AG04450 (cell line): Measurements from ENCODE around the gene CAND1. TPM values are rescaled to one million over a fixed set of nuclear protein-coding genes. Genes with fewer than 3 reads are reported as not detected.

ENCODE experiments used
- CTCF ChIA-PET: fragments of 300-600, 350-600 bp; formaldehyde crosslinking; extraction: SDS; loops from one replicate; lab custom pipeline; 2022; ENCODE audit warnings: antibody characterized with exemption, inconsistent platforms; lab: Charles Lee
- POLR2A ChIA-PET: fragments of 350-600 bp; formaldehyde crosslinking; extraction: SDS; loops from one replicate; lab custom pipeline; 2021; ENCODE audit warnings: antibody characterized with exemption, inconsistent platforms; lab: Yijun Ruan, JAX
- DNase-seq: peaks from one replicate; pipeline ENCODE4 v3.0.0-alpha.2; 2011; ENCODE audit warnings: low read depth, low spot score
- H3K27ac ChIP-seq: one replicate; pipeline ENCODE4 v1.5.1; 2012; ENCODE audit warnings: low read depth, low read length, control low read depth
- H3K27me3 ChIP-seq: one replicate; pipeline ENCODE4 v1.6.0; 2012; ENCODE audit warnings: low read length; ENCODE audit not compliant: control insufficient read depth, insufficient read depth
- H3K4me3 ChIP-seq: 2 replicates; pipeline ENCODE4 v1.5.1; 2011; ENCODE audit warnings: mild to moderate bottlenecking, low read depth, low read length, control low read depth
- H3K9me3 ChIP-seq: 2 replicates; pipeline ENCODE4 v1.5.1; 2012; ENCODE audit warnings: low read length; ENCODE audit not compliant: control insufficient read depth, insufficient read depth
- polyA plus RNA-seq: library from polyadenylated mRNA; depleted of rRNA; stranded (reverse); fragments of >200 nt; gene quantifications from 2 replicates; pipeline ENCODE4 v1.2.3, GENCODE V29; 2011
- TF ChIP-seq, protein P1 (sequence below): IDR thresholded peaks from 2 replicates; pipeline ENCODE4 v1.5.1; 2011; ENCODE audit warnings: low read depth, low read length, control low read depth, inconsistent platforms

Gene CAND1
- polyA plus RNA-seq, 1 experiment: 134 TPM

DNA sequence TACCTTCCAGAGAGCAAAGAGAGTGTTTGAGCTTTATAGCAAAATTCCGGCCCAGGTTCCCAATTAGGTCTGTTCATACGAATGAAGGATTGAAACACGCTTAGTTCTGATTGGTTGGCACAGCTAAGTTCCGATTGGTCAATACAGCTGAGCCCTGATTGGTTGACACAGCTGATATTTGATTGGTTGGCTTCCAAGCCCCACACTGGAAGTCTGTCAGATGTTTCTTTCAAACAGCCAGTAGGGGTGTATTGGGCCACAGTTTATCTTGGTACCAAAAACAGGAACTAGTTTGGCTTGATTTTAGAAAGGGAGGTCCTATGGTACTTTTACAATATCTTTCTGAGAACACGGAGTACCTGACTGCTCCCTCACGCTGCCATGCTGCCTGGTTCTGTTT is 93.4 kb downstream of the CAND1 start:
- Histone ChIP-seq H3K27ac (no peak overlapping the region), H3K4me3 (no peak overlapping the region), H3K9me3 (no peaks in the 10 kb centered on the region), H3K27me3 (no peaks in the 10 kb centered on the region)
- POLR2A ChIA-PET: no interaction called here
- no peak for DNase-seq
- TF ChIP-seq, protein P1, sequence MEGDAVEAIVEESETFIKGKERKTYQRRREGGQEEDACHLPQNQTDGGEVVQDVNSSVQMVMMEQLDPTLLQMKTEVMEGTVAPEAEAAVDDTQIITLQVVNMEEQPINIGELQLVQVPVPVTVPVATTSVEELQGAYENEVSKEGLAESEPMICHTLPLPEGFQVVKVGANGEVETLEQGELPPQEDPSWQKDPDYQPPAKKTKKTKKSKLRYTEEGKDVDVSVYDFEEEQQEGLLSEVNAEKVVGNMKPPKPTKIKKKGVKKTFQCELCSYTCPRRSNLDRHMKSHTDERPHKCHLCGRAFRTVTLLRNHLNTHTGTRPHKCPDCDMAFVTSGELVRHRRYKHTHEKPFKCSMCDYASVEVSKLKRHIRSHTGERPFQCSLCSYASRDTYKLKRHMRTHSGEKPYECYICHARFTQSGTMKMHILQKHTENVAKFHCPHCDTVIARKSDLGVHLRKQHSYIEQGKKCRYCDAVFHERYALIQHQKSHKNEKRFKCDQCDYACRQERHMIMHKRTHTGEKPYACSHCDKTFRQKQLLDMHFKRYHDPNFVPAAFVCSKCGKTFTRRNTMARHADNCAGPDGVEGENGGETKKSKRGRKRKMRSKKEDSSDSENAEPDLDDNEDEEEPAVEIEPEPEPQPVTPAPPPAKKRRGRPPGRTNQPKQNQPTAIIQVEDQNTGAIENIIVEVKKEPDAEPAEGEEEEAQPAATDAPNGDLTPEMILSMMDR: no peak
- CTCF ChIA-PET: no interaction called here

- ChIA-PET CTCF (interaction anchor here (0.6 to 2.1 kb wide), 3 partner anchors 8 to 458 kb away, joined by 3 to 5 read pairs (median 5); no protein-coding TSS in a partner anchor), POLR2A (no interaction called here)
- TF ChIP-seq, protein P1: no peak
- Histone ChIP-seq H3K4me3 (no peak overlapping the region), H3K27me3 (no peaks in the 10 kb centered on the region), H3K27ac (no peak overlapping the region), H3K9me3 (no peaks in the 10 kb centered on the region)
- DNase-seq: no peak
These were observed 95.1 kb downstream of the CAND1 start for GRCh38 chr12:67364228-67364627.

- H3K27ac ChIP-seq: no peak overlapping the region
- CTCF ChIA-PET: interaction anchor here (1.5 to 2.1 kb wide), 2 partner anchors 9 to 10 kb away, joined by 5 read pairs; no protein-coding TSS in a partner anchor
- no peaks in the 10 kb centered on the region for H3K9me3 ChIP-seq
- no peak for DNase-seq
- POLR2A ChIA-PET: no interaction called here
- TF ChIP-seq, protein P1: no peak
- H3K27me3 ChIP-seq: no peaks in the 10 kb centered on the region
- no peak overlapping the region for H3K4me3 ChIP-seq
These were observed 96.0 kb downstream of the CAND1 start for GRCh38 chr12:67365131-67365530.

- POLR2A ChIA-PET: no interaction called here
- Histone ChIP-seq H3K27me3 (no peaks in the 10 kb centered on the region), H3K4me3 (no peak overlapping the region), H3K27ac (no peak overlapping the region), H3K9me3 (no peaks in the 10 kb centered on the region)
- TF ChIP-seq, protein P1: no peak
- no peak for DNase-seq
- CTCF ChIA-PET: interaction anchor here (1.8 kb wide), 1 partner anchor 575 kb away, joined by 5 read pairs; no protein-coding TSS in a partner anchor
These were observed 98.7 kb downstream of the CAND1 start for GRCh38 chr12:67367843-67368242.
